ENCODE data around the gene LSS. TPM values are rescaled to one million over a fixed set of nuclear protein-coding genes. Genes with fewer than 3 reads are reported as not detected.

LSS gene
- polyA plus RNA-seq, 1 donor (not counting 4 experiments of a cell fraction or from before 2014, with no cell fraction given) = 105 TPM

GRCh38 chr21:46188226-46189212, 40.1 kb downstream of the LSS start:
- FAIRE-seq (no peak), DNase-seq (ENCODE audit: low read depth, low spot score) (no peak)
- no peaks in the 10 kb centered on the region for H3K9me1 ChIP-seq (ENCODE audit: control insufficient read depth, extremely low read depth, insufficient read depth, low read length)
- H3K79me2 ChIP-seq (ENCODE audit: control insufficient read depth, insufficient read depth, low read length) = no peaks in the 10 kb centered on the region
- TF ChIP-seq CTCF (optimal IDR thresholded peaks at IDR 0.05 in 1 of 3, IDR thresholded peaks at IDR 0.05 in 1 of 3, conservative IDR thresholded peaks at IDR 0.05 in 1 of 3; ENCODE audit: extremely low read depth in 1 of 3, insufficient read depth in 2 of 3, low read length in 3 of 3) (no peak), EZH2 (IDR thresholded peaks at IDR 0.05; ENCODE audit: low read length) (no peak)
- no peaks in the 10 kb centered on the region for H3K9me3 ChIP-seq (ENCODE audit: control insufficient read depth, low read depth, low read length)
- H4K20me1 ChIP-seq (ENCODE audit: control insufficient read depth, extremely low read depth, insufficient read depth, low read length) = peaks cover 5% of the 10 kb centered on the region
- peaks cover 23% of the 10 kb centered on the region for H3K4me1 ChIP-seq (ENCODE audit: control insufficient read depth, extremely low read depth, insufficient read depth, low read length)
- H2AFZ ChIP-seq (ENCODE audit: control insufficient read depth, low read length) = no peak overlapping the region
- H3K27ac ChIP-seq (ENCODE audit: control insufficient read depth, insufficient read depth, low read length) = peak overlapping the region; percentile 19
- H3K36me3 ChIP-seq (ENCODE audit: control insufficient read depth in 2 of 2, extremely low read depth in 1 of 2, insufficient read depth in 2 of 2, low read length in 2 of 2) = peaks cover 26 to 30% of the 10 kb centered on the region in 2 experiments
- H3K4me3 ChIP-seq (ENCODE audit: control insufficient read depth in 2 of 3, extremely low read depth in 1 of 3, insufficient read depth in 2 of 3, low read depth in 1 of 3, low read length in 3 of 3) = no peak overlapping the region
- H3K9ac ChIP-seq (ENCODE audit: control insufficient read depth, extremely low read depth, insufficient read depth, low read length) = no peak overlapping the region
- H3K27me3 ChIP-seq (ENCODE audit: control insufficient read depth, extremely low read depth, insufficient read depth, low read length) = no peaks in the 10 kb centered on the region
- H3K4me2 ChIP-seq (ENCODE audit: control insufficient read depth, extremely low read depth, insufficient read depth, low read depth, low read length) = peak overlapping the region; percentile 18
- dilution Hi-C loops (cut with MboI; ENCODE audit: extremely low pct_ligation_motif_present, low sequenced_read_pairs) = no loop called here

GRCh38 chr21:46187814-46188213, 40.8 kb downstream of the LSS start:
- Histone ChIP-seq H3K79me2 (ENCODE audit: control insufficient read depth, insufficient read depth, low read length) (no peaks in the 10 kb centered on the region), H3K4me2 (ENCODE audit: control insufficient read depth, extremely low read depth, insufficient read depth, low read depth, low read length) (no peak overlapping the region), H3K36me3 (ENCODE audit: control insufficient read depth in 2 of 2, extremely low read depth in 1 of 2, insufficient read depth in 2 of 2, low read length in 2 of 2) (peaks cover 22 to 24% of the 10 kb centered on the region in 2 experiments), H3K4me3 (ENCODE audit: control insufficient read depth in 2 of 3, extremely low read depth in 1 of 3, insufficient read depth in 2 of 3, low read depth in 1 of 3, low read length in 3 of 3) (no peak overlapping the region), H4K20me1 (ENCODE audit: control insufficient read depth, extremely low read depth, insufficient read depth, low read length) (peaks cover 5% of the 10 kb centered on the region), H3K9me3 (ENCODE audit: control insufficient read depth, low read depth, low read length) (no peaks in the 10 kb centered on the region), H3K27ac (ENCODE audit: control insufficient read depth, insufficient read depth, low read length) (no peak overlapping the region), H3K9ac (ENCODE audit: control insufficient read depth, extremely low read depth, insufficient read depth, low read length) (no peak overlapping the region), H3K27me3 (ENCODE audit: control insufficient read depth, extremely low read depth, insufficient read depth, low read length) (no peaks in the 10 kb centered on the region), H3K9me1 (ENCODE audit: control insufficient read depth, extremely low read depth, insufficient read depth, low read length) (no peaks in the 10 kb centered on the region), H2AFZ (ENCODE audit: control insufficient read depth, low read length) (no peak overlapping the region), H3K4me1 (ENCODE audit: control insufficient read depth, extremely low read depth, insufficient read depth, low read length) (peaks cover 23% of the 10 kb centered on the region)
- no peak for TF ChIP-seq EZH2 (IDR thresholded peaks at IDR 0.05; ENCODE audit: low read length)
- no peak for TF ChIP-seq CTCF (optimal IDR thresholded peaks at IDR 0.05 in 1 of 3, IDR thresholded peaks at IDR 0.05 in 1 of 3, conservative IDR thresholded peaks at IDR 0.05 in 1 of 3; ENCODE audit: extremely low read depth in 1 of 3, insufficient read depth in 2 of 3, low read length in 3 of 3)
- dilution Hi-C loops (cut with MboI; ENCODE audit: extremely low pct_ligation_motif_present, low sequenced_read_pairs) = no loop called here
- FAIRE-seq (no peak), DNase-seq (ENCODE audit: low read depth, low spot score) (no peak)
